ENCODE data around the gene PRX. TPM values are rescaled to one million over a fixed set of nuclear protein-coding genes. Genes with fewer than 3 reads are reported as not detected.
A peak's percentile ranks its signal among the peaks of the same experiment; 100 is the strongest.

The PRX gene
- total RNA-seq, 1 experiment from 2014 or later = 2.5 TPM

GRCh38 chr19:40422748-40423566 is 9.8 kb upstream of the PRX start:
- Histone ChIP-seq H3K4me1 (ENCODE audit: insufficient read depth, low read length, poor library complexity, severe bottlenecking) (peaks cover 6% of the 10 kb centered on the region), H3K36me3 (ENCODE audit: insufficient read depth, low read length, poor library complexity, severe bottlenecking) (peaks cover 10% of the 10 kb centered on the region), H3K9me3 (ENCODE audit: low read depth, low read length, poor library complexity, severe bottlenecking) (no peaks in the 10 kb centered on the region), H3K27me3 (replicated peaks; ENCODE audit: insufficient read depth, low read depth, low read length, poor library complexity) (no peaks in the 10 kb centered on the region), H3K27ac (ENCODE audit: low read depth, low read length, poor library complexity, severe bottlenecking) (peak overlapping the region; percentile 58), H3K4me3 (ENCODE audit: low read depth, low read length, poor library complexity, severe bottlenecking) (no peak overlapping the region)
- no peak for TF ChIP-seq EZH2 (IDR thresholded peaks at IDR 0.05; ENCODE audit: borderline replicate concordance, low read depth, low read length, poor library complexity, severe bottlenecking)
- TF ChIP-seq, protein P1, sequence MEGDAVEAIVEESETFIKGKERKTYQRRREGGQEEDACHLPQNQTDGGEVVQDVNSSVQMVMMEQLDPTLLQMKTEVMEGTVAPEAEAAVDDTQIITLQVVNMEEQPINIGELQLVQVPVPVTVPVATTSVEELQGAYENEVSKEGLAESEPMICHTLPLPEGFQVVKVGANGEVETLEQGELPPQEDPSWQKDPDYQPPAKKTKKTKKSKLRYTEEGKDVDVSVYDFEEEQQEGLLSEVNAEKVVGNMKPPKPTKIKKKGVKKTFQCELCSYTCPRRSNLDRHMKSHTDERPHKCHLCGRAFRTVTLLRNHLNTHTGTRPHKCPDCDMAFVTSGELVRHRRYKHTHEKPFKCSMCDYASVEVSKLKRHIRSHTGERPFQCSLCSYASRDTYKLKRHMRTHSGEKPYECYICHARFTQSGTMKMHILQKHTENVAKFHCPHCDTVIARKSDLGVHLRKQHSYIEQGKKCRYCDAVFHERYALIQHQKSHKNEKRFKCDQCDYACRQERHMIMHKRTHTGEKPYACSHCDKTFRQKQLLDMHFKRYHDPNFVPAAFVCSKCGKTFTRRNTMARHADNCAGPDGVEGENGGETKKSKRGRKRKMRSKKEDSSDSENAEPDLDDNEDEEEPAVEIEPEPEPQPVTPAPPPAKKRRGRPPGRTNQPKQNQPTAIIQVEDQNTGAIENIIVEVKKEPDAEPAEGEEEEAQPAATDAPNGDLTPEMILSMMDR (conservative IDR thresholded peaks at IDR 0.05; ENCODE audit: low read depth, low read length) = no peak
- intact Hi-C loops (cut with micrococcal nuclease; ENCODE audit: unreplicated experiment) = no loop called here
- ChIA-PET POLR2A (ENCODE audit: low non-redundant PET) (no interaction called here), CTCF (no interaction called here)
- DNase-seq (ENCODE audit: low spot score) = no peak
- BruUV-seq (replicated peaks) = no TSS peak

- no peak for DNase-seq (ENCODE audit: low spot score)
- POLR2A ChIA-PET (ENCODE audit: low non-redundant PET) = no interaction called here
- Histone ChIP-seq H3K4me3 (ENCODE audit: low read depth, low read length, poor library complexity, severe bottlenecking) (no peak overlapping the region), H3K27me3 (replicated peaks; ENCODE audit: insufficient read depth, low read depth, low read length, poor library complexity) (no peaks in the 10 kb centered on the region), H3K36me3 (ENCODE audit: insufficient read depth, low read length, poor library complexity, severe bottlenecking) (peaks cover 10% of the 10 kb centered on the region), H3K9me3 (ENCODE audit: low read depth, low read length, poor library complexity, severe bottlenecking) (no peaks in the 10 kb centered on the region), H3K4me1 (ENCODE audit: insufficient read depth, low read length, poor library complexity, severe bottlenecking) (peaks cover 6% of the 10 kb centered on the region), H3K27ac (ENCODE audit: low read depth, low read length, poor library complexity, severe bottlenecking) (peak overlapping the region; percentile 90)
- BruUV-seq (replicated peaks) = no TSS peak
- TF ChIP-seq, protein P1 (conservative IDR thresholded peaks at IDR 0.05; ENCODE audit: low read depth, low read length) = no peak
- TF ChIP-seq EZH2 (IDR thresholded peaks at IDR 0.05; ENCODE audit: borderline replicate concordance, low read depth, low read length, poor library complexity, severe bottlenecking) = no peak
- intact Hi-C loops (cut with micrococcal nuclease; ENCODE audit: unreplicated experiment) = no loop called here
- CTCF ChIA-PET = interaction anchor here (1.9 kb wide), 1 partner anchor 14 kb away, joined by 14 read pairs; no protein-coding TSS in a partner anchor
Observed at GRCh38 chr19:40421993-40422747, 9.0 kb upstream of the PRX start.

DNA sequence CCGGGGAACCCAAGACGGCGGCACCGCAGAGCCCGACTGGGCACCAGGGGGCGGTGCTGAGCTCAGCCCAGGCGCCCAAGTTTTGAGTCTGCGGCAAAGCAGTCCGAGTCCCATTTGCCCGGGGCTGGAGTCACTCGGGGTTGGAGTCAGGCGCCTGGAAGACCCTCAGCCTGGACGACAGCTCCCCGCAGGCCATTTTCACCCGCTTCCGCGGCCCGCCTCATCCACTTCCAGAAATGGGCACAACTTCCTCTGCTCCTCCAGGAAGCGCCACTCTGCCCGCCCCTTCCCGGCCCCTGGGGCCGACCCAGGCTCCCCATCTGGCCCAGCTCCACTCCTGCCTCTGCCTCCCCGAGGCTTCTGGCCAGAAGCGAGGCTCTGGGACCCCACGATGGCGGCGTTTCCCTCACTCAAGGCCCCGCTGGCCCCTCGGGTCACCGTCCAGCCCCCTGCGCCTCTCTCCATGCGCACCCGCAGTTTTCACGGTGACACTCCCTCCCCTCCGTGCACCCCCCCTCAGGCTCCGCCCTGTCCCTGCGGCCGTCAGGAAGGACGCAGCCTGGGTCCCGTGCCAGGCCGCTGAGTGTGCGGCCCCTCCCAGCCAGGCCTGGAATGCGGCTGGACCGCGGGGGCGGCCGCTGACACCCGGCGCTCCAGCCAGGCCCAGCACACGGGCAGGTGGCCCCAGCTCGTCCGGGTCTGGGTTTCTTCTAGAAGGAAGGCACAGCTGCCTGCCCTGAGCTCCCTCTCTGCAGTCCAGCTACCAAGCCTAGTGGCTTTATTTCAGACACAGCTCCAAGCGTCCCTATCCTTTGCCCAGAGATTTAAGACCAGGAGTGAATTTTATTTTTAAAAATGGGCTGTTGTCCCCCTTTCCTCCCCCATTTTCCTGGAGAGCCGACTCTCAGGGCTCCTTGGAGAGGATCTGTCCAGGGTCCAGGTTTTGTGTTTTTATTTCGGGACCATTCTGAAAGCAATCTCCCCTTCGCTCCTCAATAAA is 7.9 kb upstream of the PRX start:
- peaks cover 6% of the 10 kb centered on the region for H3K4me1 ChIP-seq (ENCODE audit: insufficient read depth, low read length, poor library complexity, severe bottlenecking)
- no TSS peak for BruUV-seq (replicated peaks)
- ChIA-PET CTCF (interaction anchor here (0.5 to 1.9 kb wide), 8 partner anchors 13 to 183 kb away, joined by 4 to 14 read pairs (median 6); partner anchors contain the start of gene BLVRB), POLR2A (ENCODE audit: low non-redundant PET) (interaction anchor here (0.6 to 0.7 kb wide), 2 partner anchors 91 to 181 kb away, joined by 4 to 5 read pairs; no protein-coding TSS in a partner anchor)
- H3K4me3 ChIP-seq (ENCODE audit: low read depth, low read length, poor library complexity, severe bottlenecking) = peak overlapping the region; percentile 57
- no peaks in the 10 kb centered on the region for H3K27me3 ChIP-seq (replicated peaks; ENCODE audit: insufficient read depth, low read depth, low read length, poor library complexity)
- TF ChIP-seq, protein P1 (conservative IDR thresholded peaks at IDR 0.05; ENCODE audit: low read depth, low read length) = peak; percentile 97
- no peak for TF ChIP-seq EZH2 (IDR thresholded peaks at IDR 0.05; ENCODE audit: borderline replicate concordance, low read depth, low read length, poor library complexity, severe bottlenecking)
- H3K9me3 ChIP-seq (ENCODE audit: low read depth, low read length, poor library complexity, severe bottlenecking) = no peaks in the 10 kb centered on the region
- intact Hi-C loops (cut with micrococcal nuclease; ENCODE audit: unreplicated experiment) = no loop called here
- peak; percentile 81 for DNase-seq (ENCODE audit: low spot score)
- H3K36me3 ChIP-seq (ENCODE audit: insufficient read depth, low read length, poor library complexity, severe bottlenecking) = peaks cover 10% of the 10 kb centered on the region
- H3K27ac ChIP-seq (ENCODE audit: low read depth, low read length, poor library complexity, severe bottlenecking) = peak overlapping the region; percentile 90
